HepG2 (cell line): Measurements from ENCODE around the gene UCK2. TPM values are rescaled to one million over a fixed set of nuclear protein-coding genes. Genes with fewer than 3 reads are reported as not detected.

Source experiments
- ATAC-seq: fragments of 200-7000 bp; cut with Tn5 transposase; 3 replicates; pipeline ENCODE4 v1.9.1; 2020; ENCODE audit warnings: mild to moderate bottlenecking, moderate library complexity
- BruUV-seq: library from RNA; stranded (reverse); fragments of 400-500 nt; replicated peaks from 2 replicates; lab custom pipeline; 2021; lab: Mats Ljungman, UMichigan
- CTCF ChIA-PET: fragments of 300-600 bp; formaldehyde crosslinking; extraction: SDS; loops from one replicate; lab custom pipeline; 2021; ENCODE audit warnings: low total read pairs, inconsistent platforms, low intra/inter-chr PET ratio; lab: Yijun Ruan, JAX
- POLR2A ChIA-PET: fragments of 350-600 bp; sonication (Branson Sonifier 250); formaldehyde crosslinking; loops from one replicate; lab custom pipeline; 2020; ENCODE audit warnings: antibody characterized with exemption, inconsistent platforms; lab: Yijun Ruan, JAX
- DNase-seq: peaks from one replicate; pipeline ENCODE4 v3.0.0-alpha.2; 2015; ENCODE audit warnings: low spot score
- FAIRE-seq: peaks from 3 replicates; lab custom pipeline; 2011; peaks lifted over from hg19 to GRCh38; lab: Jason Lieb, UNC
- H2AFZ ChIP-seq: one replicate; pipeline ENCODE4 v1.6.1; 2011; ENCODE audit warnings: low read length, inconsistent platforms
- H3K27ac ChIP-seq: fragments of 300-600 bp; 3 replicates; pipeline ENCODE4 v1.8.0; 2011; ENCODE audit warnings: mixed run types, mild to moderate bottlenecking, mixed read lengths, low read length, inconsistent platforms; ENCODE audit not compliant: insufficient read depth; ENCODE audit errors: extremely low read length
- H3K27me3 ChIP-seq, 2 experiments: fragments of 200-600 bp in 1 of 2; 2 replicates in 1 of 2; 3 replicates in 1 of 2; pipeline versions ENCODE4 v1.6.0 to v1.8.0; 2011; ENCODE audit warnings: low read length in 2 of 2, mild to moderate bottlenecking in 2 of 2, moderate library complexity in 2 of 2, inconsistent platforms in 1 of 2; ENCODE audit not compliant: insufficient read depth in 2 of 2, control insufficient read depth in 1 of 2
- H3K36me3 ChIP-seq, 2 experiments: fragments of 200-600 bp in 1 of 2; replicated peaks in 1 of 2; 2 replicates in 1 of 2; 3 replicates in 1 of 2; pipeline versions ENCODE4 v1.5.1 to v1.8.0; 2011; ENCODE audit warnings: low read length in 2 of 2, inconsistent platforms in 1 of 2; ENCODE audit not compliant: insufficient read depth in 2 of 2, control insufficient read depth in 1 of 2
- H3K4me1 ChIP-seq: 2 replicates; pipeline ENCODE4 v1.5.1; 2012; ENCODE audit warnings: low read length, inconsistent platforms; ENCODE audit not compliant: insufficient read depth
- H3K4me2 ChIP-seq: 2 replicates; pipeline ENCODE4 v1.6.0; 2011; ENCODE audit warnings: low read depth, low read length, inconsistent platforms
- H3K4me3 ChIP-seq, 3 experiments: fragments of 200-600 bp in 1 of 3; sonication (generic), shearing (Covaris generic) in 1 of 3; replicated peaks in 1 of 3; 2 replicates each; pipeline ENCODE4 v1.5.1; 2011 to 2016; ENCODE audit warnings: low read length in 3 of 3, inconsistent platforms in 2 of 3, low read depth in 2 of 3, mild to moderate bottlenecking in 2 of 3, control low read depth in 1 of 3, mixed read lengths in 1 of 3; ENCODE audit not compliant: insufficient read depth in 1 of 3
- H3K79me2 ChIP-seq: one replicate; pipeline ENCODE4 v1.6.1; 2011; ENCODE audit warnings: low read length, inconsistent platforms; ENCODE audit not compliant: insufficient read depth
- H3K9ac ChIP-seq: 2 replicates; pipeline ENCODE4 v1.6.0; 2011; ENCODE audit warnings: mild to moderate bottlenecking, low read depth, low read length, inconsistent platforms; ENCODE audit not compliant: insufficient read depth
- H3K9me3 ChIP-seq: 2 replicates; pipeline ENCODE4 v1.5.1; 2012; ENCODE audit warnings: mild to moderate bottlenecking, low read length
- H4K20me1 ChIP-seq: 2 replicates; pipeline ENCODE4 v1.6.0; 2011; ENCODE audit warnings: inconsistent platforms, mild to moderate bottlenecking, low read length, moderate library complexity; ENCODE audit not compliant: insufficient read depth
- GATAD1 ChIP-seq: IDR thresholded peaks from 2 replicates; pipeline ENCODE4 v1.6.1; 2016; ENCODE audit warnings: missing genetic modification reagents, missing compliant biosample characterization
- ZBTB34 ChIP-seq: sonication (generic); formaldehyde crosslinking; IDR thresholded peaks from 2 replicates; pipeline ENCODE4 v1.8.0; 2022; ENCODE audit warnings: mild to moderate bottlenecking, missing genetic modification reagents
- ZC3H4 ChIP-seq: sonication (generic); formaldehyde crosslinking; IDR thresholded peaks from 2 replicates; pipeline ENCODE4 v1.4.0; 2020; ENCODE audit warnings: missing genetic modification reagents, borderline replicate concordance
- ZNF354B ChIP-seq: sonication (generic); formaldehyde crosslinking; IDR thresholded peaks from 2 replicates; pipeline ENCODE4 v1.8.0; 2022; ENCODE audit warnings: mild to moderate bottlenecking, missing genetic modification reagents
- ZNF407 ChIP-seq: sonication (generic); formaldehyde crosslinking; IDR thresholded peaks from one replicate; pipeline ENCODE4 v1.5.1; 2020; ENCODE audit warnings: mild to moderate bottlenecking, missing genetic modification reagents; ENCODE audit errors: not compliant biosample characterization
- WGBS: methylation state at CpG from one replicate; pipeline ENCODE4 v1.1.6; 2017; ENCODE audit warnings: low lambda C conversion rate; 5-methylcytosine and 5-hydroxymethylcytosine counted together
- in situ Hi-C: cut with HindIII; loops from 2 replicates; pipeline ENCODE4 v1.10.0; 2017; ENCODE audit warnings: low pct_unique_long_range_greater_than_20kb; ENCODE audit not compliant: extremely low pct_ligation_motif_present
- intact Hi-C: fragments of 100-400 bp; cut with micrococcal nuclease; formaldehyde crosslinking; loops from one replicate; pipeline ENCODE4 v1.10.0; 2022; ENCODE audit not compliant: unreplicated experiment
- polyA plus RNA-seq, 8 experiments: library from polyadenylated mRNA; depleted of rRNA in 3 of 8; stranded (reverse) in 7 of 8; unstranded in 1 of 8; fragments of >200 nt; fragmentation: Illumina TruSeq in 4 of 8; extraction: Trizol in 4 of 8; gene quantifications; 2 replicates each; pipeline versions ENCODE4 v1.2.1 to v1.2.3, GENCODE V29; 2011 to 2016; ENCODE audit warnings: low read depth in 4 of 8, missing spikeins in 1 of 8, mixed read lengths in 1 of 8; ENCODE audit not compliant: insufficient read depth in 1 of 8
- total RNA-seq, 5 experiments: library from RNA; depleted of rRNA; stranded (reverse); fragments of >200 nt; fragmentation: Illumina TruSeq; extraction: Trizol; gene quantifications; 2 replicates each; pipeline ENCODE4 v1.2.3, GENCODE V29; 2016; ENCODE audit warnings: low read depth in 1 of 5
- TF ChIP-seq, protein P1 (sequence below), 2 experiments: sonication (generic) in 1 of 2; formaldehyde crosslinking in 1 of 2; IDR thresholded peaks; 2 replicates each; pipeline versions ENCODE4 v1.6.1 to v1.9.0; 2014 to 2022; ENCODE audit warnings: antibody characterized with exemption in 1 of 2, borderline replicate concordance in 1 of 2, inconsistent platforms in 1 of 2, low read depth in 1 of 2, missing genetic modification reagents in 1 of 2

The UCK2 gene
- total and polyA plus RNA-seq, 2 of the 13 experiments (the other 11 are each of a cell fraction or from before 2014, with no cell fraction given): 64.3 to 78.0 TPM

GRCh38 chr1:165837838-165838364 lies 10.5 kb downstream of the UCK2 start:
- Histone ChIP-seq H3K27ac (no peak overlapping the region), H3K79me2 (peaks cover 97% of the 10 kb centered on the region), H3K4me1 (peaks cover 67% of the 10 kb centered on the region), H3K4me2 (no peak overlapping the region), H3K36me3 (peaks cover 3 to 17% of the 10 kb centered on the region in 2 experiments; a peak in 4 of 5 replicates), H4K20me1 (peaks cover 73% of the 10 kb centered on the region), H3K9ac (no peak overlapping the region), H3K27me3 (no peaks in the 10 kb centered on the region), H3K9me3 (no peaks in the 10 kb centered on the region), H3K4me3 (no peak overlapping the region), H2AFZ (no peak overlapping the region)
- no peak for ATAC-seq
- 92% methylated on average over 6 of the region's 6 CpGs for WGBS
- intact Hi-C loops: no loop called here
- CTCF ChIA-PET: no interaction called here
- no peak for DNase-seq
- in situ Hi-C loops: no loop called here
- FAIRE-seq: no peak
- BruUV-seq: no TSS peak
- POLR2A ChIA-PET: interaction anchor here (1.2 kb wide), 1 partner anchor 9 kb away, joined by 7 read pairs; no protein-coding TSS in a partner anchor
- TF ChIP-seq, protein P1, sequence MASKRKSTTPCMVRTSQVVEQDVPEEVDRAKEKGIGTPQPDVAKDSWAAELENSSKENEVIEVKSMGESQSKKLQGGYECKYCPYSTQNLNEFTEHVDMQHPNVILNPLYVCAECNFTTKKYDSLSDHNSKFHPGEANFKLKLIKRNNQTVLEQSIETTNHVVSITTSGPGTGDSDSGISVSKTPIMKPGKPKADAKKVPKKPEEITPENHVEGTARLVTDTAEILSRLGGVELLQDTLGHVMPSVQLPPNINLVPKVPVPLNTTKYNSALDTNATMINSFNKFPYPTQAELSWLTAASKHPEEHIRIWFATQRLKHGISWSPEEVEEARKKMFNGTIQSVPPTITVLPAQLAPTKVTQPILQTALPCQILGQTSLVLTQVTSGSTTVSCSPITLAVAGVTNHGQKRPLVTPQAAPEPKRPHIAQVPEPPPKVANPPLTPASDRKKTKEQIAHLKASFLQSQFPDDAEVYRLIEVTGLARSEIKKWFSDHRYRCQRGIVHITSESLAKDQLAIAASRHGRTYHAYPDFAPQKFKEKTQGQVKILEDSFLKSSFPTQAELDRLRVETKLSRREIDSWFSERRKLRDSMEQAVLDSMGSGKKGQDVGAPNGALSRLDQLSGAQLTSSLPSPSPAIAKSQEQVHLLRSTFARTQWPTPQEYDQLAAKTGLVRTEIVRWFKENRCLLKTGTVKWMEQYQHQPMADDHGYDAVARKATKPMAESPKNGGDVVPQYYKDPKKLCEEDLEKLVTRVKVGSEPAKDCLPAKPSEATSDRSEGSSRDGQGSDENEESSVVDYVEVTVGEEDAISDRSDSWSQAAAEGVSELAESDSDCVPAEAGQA (IDR thresholded peaks at IDR 0.05; ENCODE audit: low read depth): no peak
- TF ChIP-seq, protein P1 (CRISPR knock-in tag; IDR thresholded peaks at IDR 0.05; ENCODE audit: borderline replicate concordance): no peak
- TF ChIP-seq ZNF407 (CRISPR knock-in tag) (no peak), ZNF354B (CRISPR knock-in tag) (no peak), GATAD1 (no peak), ZBTB34 (CRISPR knock-in tag) (no peak), ZC3H4 (CRISPR knock-in tag) (no peak)
